HG02798 (cell line): ENCODE measurements around the gene TREH.
"Not testable (repeated sequence)": the region's sequence is repeated elsewhere in the genome, so short reads cannot be mapped to it uniquely, and the experiment has no call there.

ENCODE experiments used
- ATAC-seq: cut with Tn5 transposase; IDR thresholded peaks from one replicate; pipeline ENCODE4 v1.9.1; 2021; ENCODE audit warnings: mild to moderate bottlenecking; ENCODE audit not compliant: unreplicated experiment, poor library complexity

Gene TREH, protein sequence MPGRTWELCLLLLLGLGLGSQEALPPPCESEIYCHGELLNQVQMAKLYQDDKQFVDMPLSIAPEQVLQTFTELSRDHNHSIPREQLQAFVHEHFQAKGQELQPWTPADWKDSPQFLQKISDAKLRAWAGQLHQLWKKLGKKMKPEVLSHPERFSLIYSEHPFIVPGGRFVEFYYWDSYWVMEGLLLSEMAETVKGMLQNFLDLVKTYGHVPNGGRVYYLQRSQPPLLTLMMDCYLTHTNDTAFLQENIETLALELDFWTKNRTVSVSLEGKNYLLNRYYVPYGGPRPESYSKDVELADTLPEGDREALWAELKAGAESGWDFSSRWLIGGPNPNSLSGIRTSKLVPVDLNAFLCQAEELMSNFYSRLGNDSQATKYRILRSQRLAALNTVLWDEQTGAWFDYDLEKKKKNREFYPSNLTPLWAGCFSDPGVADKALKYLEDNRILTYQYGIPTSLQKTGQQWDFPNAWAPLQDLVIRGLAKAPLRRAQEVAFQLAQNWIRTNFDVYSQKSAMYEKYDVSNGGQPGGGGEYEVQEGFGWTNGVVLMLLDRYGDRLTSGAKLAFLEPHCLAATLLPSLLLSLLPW

DNA sequence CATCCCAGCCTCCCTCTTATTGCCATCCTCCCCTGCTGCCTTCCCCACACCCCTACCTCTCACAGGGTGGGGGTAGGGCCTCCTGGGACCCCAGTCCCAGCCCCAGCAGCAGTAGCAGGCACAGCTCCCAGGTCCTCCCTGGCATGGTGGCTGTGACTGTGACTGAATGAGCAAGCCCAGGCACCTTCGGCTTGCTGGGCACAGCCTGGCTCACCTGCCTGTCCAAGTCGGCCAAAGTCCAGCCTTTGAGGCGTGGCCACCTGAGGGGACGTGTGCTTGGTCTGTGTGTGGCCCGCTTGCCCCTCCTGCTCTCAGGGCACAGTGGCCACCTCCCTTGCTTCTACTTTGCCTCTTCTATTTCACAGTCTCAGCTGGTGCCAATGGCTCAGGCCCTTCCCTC is at the start of gene TREH:
TSS of gene TREH (minus strand) at position 168 of the 400 bp plus-strand sequence. CDS start at position 145, 23 bp downstream.
- no peak for ATAC-seq

DNA sequence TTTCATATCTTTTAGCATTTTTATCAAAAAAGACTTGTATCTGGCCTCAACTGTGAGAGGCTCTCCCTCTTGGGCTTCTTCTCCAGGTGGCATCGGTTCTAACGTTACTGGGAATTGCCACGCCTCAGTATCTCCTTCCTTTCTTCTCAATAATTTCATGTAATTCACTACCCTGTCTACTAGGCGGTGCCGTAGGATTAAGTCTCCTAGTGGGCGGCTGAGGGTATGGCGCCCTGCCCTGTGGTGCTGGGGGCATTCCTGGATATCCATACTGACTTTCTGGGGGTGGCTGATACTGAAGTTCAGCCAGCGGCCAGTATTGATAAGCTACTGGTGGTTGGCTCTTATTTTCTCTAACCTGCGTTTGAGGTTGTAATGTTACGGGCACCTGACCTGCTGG is 48.7 kb upstream of the TREH start:
- not testable (repeated sequence) for ATAC-seq

DNA sequence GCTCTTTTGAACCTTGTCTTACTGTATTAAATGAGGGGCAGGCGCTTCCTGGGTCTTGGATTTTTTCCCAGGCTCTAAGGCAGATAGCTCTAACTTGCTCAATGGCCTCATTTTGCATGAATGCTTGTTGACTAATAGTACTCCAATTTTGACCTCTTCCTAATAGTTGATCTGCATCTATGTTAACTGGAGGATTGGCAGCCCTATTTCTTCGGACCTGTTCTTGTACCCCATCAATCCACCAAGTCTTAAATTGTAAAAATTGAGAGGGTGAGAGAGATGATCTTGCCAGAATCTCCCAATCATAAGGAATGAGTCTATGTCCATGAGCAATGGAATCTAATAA is 48.2 kb upstream of the TREH start:
- not testable (repeated sequence) for ATAC-seq

DNA sequence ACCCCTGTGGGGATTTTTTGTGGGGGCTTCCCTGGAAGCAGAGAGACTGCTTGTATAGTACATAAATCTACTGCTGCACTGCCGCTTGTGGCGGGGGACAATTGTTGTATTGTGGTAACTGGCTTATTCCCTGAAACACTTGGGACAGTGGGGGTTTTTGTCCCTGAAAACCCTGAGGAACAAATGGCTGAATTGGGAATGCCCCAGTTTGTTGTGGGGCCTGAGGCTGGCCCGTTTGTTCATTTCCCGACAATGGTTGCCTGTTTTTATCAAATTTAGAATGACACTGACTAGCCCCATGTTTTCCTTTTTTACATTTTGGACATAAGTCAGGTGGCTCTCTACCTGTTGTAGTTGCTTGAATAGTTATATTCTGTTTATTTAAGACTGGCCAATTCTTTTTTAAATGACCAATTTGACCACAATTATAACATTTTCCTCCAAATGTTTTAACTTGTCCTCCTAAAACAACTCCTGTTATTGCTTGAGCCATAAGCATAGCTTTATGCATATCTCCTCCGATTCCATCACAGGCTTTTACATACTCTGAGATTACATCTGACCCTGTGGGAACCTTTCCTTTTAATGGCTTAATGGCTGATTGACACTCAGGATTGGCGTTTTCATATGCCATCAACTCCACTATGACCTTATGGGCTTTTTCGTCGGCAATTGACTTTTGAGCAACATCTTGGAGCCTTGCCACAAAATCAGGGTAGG is 47.7 kb upstream of the TREH start:
- ATAC-seq, result not testable (repeated sequence)

DNA sequence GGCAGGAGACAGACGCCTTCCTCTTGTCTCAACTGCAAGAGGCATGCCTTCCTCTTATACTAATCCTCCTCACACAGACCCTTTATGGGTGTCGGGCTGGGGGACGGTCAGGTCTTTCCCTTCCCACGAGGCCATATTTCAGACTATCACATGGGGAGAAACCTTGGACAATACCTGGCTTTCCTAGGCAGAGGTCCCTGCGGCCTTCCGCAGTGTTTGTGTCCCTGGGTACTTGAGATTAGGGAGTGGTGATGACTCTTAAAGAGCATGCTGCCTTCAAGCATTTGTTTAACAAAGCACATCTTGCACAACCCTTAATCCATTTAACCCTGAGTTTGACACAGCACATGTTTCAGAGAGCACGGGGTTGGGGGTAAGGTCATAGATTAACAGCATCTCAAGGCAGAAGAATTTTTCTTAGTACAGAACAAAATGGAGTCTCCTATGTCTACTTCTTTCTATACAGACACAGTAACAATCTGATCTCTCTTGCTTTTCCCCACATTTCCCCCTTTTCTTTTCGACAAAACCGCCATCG is 42.1 kb upstream of the TREH start:
- ATAC-seq, result not testable (repeated sequence)

DNA sequence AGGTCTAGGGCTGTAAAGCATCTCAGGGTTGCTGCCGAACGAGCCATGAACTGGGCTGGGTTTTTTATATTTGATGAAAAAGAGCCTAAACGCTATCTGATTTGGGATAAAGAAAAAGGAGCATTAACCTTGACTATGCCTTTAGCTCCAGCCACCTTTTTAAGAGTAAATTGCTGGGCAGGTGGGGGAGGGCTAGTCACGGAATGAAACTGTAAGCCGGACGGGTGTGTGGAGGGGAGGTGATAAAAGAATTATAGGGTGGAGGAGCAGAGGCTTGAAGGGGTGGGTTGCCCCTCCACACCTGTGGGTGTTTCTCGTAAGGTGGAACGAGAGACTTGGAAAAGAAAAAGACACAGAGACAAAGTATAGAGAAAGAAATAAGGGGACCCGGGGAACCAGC is 41.3 kb upstream of the TREH start:
- ATAC-seq, result not testable (repeated sequence)

DNA sequence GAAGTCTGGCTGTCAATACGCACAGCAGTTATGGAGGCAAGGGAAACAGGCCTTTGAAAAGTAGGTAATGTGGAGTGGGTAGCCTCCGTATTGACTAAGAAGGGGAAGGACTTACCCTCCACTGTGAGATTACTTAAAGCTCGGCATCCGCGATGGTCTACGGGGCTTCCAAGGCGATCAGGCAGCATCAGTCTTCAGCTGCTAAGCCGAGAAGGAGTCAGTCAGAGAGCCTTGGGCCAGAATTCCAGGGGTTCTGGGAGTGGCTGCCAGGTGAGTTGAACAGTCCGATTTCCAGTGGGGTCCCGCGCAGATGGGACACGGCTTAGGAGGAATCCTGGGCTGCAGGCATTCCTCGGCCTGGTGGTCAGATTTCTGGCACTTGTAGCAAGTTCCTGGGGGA is 40.6 kb upstream of the TREH start:
- ATAC-seq, result not testable (repeated sequence)

DNA sequence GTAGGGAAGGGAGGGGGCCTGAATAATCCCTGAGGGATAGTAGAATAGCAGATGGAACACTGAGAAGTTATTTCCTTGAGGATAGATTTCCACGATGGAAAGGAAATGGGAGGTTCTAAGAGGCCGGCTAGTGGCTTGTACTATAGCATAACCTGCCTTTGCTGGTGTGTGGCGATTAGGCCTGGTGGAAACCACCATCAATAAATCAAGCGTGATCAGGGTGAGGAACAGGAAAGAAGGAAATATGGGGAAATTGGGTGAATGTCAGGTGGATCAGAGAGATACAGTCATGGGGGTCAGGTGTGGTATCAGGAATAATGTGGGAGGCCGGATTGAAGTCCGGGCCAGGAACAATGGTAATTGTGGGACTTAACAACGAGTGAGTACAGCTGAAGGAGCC is 39.1 kb upstream of the TREH start:
- not testable (repeated sequence) for ATAC-seq

DNA sequence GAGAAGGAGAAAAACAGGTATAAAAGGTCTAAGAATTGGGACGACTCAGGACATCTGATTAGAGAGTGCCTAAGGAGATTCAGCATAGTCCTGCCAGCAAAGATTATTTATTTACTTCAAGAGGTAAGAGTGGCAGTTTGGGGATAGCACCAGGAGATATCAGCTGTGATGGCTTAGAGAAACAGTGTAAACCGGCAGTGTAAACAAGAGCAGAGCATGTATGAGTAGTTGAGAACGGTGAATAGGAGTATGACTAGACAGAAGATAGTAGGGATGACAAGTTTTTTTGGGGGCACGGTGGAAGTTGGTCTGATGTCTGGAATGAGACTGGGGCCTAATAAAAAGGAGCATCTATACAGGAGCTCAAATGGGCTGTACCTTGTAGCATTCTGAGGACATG is 38.3 kb upstream of the TREH start:
- ATAC-seq, result not testable (repeated sequence)

DNA sequence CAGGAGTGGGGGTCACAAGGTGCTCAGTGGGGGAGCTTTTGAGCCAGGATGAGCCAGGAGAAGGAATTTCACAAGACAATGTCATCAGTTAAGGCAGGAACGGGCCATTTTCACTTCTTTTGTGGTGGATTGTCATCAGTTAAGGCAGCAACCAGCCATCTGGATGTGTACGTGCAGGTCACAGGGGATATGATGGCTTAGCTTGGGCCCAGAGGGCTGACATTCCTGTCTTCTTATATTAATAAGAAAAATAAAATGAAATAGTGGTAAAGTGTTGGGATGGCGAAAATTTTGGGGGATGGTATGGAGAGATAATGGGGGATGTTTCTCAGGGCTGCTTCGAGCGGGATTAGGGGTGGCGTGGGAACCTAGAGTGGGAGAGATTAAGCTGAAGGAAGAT is 37.8 kb upstream of the TREH start:
- ATAC-seq, result not testable (repeated sequence)

DNA sequence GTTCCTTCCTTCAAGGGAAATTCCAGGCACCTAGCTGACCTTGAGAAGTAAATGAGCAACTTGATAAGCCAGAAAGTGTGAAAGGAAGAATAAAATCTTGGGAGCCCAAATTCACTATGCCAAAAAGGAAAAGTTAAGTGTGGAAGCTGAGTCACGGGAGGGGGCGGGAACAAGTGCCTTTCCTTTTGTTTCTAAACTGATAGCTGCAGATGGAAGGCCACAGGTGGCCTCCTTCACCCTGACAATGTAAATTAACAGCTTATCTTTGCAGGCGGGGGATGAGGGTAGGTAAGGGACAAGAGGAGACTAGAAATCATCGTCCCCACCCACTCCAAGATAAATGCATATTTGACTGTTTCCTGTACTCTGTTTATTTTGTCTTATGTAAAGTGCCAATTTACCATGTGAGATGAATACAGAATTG is 36.4 kb upstream of the TREH start:
- no peak for ATAC-seq

DNA sequence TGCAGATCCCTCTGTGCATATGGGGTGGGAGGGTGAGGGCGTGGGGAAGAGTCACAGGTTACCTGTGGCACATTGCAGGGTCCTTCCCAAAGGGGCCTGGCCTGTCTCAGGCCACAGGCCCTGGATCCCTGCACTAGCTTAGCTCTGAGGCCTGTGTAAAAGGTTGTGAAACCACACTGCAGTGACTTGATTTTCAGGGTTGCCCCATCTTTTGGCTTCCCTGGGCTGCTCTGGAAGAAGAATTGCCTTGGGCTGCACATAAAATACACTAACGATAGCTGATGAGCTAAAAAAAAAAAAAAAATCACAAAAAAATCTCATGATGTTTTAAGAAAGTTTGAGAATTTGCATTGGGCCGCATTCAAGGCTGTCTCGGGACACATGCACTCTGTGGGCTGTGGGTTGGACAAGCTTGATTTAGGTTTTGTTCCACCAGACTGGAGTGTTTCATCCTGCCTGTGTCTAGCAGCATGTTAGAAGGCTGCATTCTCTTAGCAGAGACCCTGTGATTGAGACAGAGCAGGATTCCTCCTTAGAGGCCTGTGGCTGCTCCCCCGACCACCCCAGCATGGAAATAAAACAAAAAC is 35.9 kb upstream of the TREH start:
- peak; percentile 65 for ATAC-seq

DNA sequence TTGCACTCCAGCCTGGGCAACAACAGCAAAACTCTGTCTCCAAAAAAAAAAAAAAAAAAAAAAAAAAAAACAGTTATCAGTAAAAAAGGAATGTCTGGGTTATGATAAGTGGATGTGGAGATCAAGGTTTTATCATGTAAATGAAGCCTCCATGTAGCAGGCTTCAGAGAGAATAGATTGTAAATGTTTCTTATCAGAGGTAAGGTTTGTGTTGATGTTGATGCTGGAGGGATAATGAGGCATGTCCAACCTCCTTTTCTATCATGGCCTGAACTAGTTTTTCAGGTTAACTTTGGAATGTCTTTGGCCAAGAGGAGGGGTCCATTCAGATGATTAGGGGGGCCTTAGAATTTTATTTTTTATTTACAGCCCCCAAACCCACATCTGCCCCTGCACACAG is 35.4 kb upstream of the TREH start:
- ATAC-seq, result no peak

DNA sequence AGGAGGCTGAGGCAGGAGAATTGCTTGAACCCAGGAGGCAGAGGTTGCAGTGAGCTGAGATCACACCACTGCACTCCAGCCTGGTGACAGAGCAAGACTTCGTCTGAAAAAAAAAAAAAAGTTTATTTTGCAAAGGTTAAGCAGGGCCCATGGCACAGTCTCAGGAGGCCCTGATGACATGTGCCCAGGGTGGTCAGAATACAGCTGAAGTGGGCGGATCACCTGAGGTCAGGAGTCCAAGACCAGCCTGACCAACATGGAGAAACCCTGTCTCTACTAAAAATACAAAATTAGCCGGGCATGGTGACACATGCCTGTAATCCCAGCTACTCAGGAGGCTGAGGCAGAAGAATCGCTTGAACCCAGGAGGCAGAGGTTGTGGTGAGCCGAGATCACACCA is 35.0 kb upstream of the TREH start:
- ATAC-seq, result not testable (repeated sequence)

DNA sequence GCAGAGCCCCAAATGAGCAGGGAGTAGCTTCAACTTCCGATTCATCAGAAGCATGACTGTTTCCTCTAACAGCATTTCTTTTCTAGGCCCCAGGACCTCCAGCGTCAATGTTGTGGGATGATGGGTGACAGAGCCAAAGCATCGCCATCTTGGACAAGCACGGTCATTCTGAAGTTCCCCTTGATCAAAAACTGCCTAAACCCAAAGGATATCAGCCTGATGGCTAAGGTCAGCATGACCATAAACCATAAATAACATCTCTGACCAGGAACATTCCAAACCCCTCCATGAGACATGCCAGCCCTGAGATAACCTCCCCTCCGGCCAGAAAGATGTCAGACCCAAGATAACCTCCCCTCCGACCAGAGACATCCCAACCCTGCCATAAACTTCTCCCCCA is 28.8 kb upstream of the TREH start:
- ATAC-seq, result no peak

DNA sequence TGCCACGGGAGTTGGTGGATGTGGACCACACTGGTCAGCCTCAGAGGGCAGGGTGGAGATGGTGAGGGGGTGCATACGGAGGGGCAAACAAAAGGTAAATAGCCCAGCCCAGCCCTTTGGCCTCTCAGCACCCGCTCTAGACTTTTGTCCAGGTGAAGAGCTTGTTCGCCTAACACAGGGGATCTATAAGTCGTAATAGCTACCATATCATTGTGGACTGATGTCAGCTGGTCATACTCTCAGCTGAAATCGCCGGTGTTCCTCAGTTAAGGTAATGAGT is 27.0 kb upstream of the TREH start:
- ATAC-seq, result no peak

DNA sequence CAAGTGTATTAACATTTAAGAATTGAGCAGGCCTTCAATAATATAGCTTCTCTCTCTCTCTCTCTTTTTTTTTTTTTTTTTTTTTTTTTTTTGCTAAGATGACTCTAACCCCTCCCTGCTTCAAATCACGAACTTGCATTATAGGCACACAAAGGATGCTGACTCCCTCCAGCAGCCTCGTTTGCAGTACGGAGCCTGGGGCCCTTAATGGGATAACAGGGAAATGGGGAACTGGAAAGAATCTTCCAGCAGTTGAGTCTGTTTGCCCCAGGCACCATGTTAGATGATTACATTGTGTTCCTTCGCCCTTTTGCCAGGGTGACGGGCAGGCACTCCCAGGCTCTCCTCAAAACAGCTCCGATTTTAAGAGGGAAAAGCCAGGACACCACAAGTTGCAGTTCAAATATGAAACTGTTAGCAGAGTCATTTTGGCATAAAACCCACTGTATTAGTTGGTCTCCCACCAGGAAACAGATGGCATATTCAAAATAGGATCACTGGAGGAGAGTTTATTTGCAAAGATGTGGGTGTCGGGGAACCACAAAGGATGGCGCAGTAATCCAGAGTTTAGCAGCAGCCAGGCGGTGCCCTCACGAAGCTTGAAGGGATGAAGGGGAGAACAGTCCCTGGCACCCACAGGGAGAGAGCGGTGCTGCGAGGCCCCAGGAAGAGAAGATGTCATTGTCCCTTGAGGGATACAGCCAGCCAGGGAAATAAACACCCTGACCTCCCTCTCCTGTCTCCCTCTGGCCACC is 26.5 kb upstream of the TREH start:
- ATAC-seq, result no peak

DNA sequence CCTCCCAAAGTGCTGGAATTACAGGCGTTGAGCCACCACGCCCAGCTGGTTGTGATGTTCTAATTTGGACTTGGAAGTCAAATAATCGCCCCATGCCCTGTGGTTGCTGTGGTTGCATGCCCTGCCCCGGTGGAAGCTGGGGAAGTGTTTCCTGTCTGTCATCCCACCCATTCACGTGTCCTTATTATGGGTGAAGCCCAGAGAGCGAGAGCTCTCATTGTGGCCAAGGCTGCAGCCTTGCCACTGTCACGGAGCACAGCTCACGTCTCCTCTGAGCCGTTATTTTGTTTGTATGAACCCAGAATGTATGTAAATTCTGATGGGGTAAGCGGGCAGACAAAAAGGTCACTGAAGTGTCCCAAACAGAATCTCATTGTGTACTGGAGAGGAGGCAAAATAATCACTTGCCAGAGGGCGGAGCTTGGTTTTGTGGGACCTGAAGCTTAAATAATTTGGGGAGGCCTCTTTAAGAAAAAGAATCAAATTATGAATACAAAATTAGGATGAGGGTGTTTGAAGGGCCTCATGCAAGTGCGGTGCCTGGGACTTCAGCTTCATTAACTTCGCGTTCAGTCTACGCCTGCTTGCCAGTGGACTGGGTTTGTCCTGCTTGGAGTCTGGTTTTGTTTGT is 25.8 kb upstream of the TREH start:
- ATAC-seq, result no peak

DNA sequence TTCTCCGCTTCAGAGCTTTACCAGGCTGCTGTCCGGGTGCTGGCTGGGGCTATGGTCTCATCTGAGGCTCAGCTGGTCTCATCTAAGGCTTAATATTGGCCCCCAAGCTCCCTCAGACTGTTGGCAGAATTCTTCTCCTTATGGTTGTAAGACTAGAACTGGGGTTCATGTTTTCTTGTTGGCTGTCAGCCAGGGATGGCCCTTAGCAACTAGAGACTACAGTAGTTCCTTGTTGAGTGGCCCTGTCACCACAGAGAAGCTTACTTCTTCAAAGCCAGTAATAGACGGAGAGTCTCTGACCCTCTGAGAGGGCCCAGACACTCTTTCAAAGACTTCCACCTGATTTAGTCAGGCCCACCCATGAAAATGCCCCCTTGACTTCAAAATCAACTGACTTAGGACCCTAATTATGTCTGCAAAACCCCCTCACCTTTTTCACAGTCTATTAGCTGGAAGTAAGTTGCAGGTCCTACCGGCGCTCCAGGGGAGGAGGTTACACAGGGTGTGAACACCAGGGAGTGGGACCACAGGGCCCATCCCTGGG is 24.2 kb upstream of the TREH start:
- no peak for ATAC-seq
